Measurements from ENCODE around the gene ZNF784.
A peak's percentile ranks its signal among the peaks of the same experiment; 100 is the strongest.

Gene ZNF784

GRCh38 chr19:55603581-55604292, 20.6 kb downstream of the ZNF784 start:
- H3K27ac ChIP-seq (ENCODE audit: low read depth in 2 of 2, low read length in 2 of 2) = no peak overlapping the region
- no peaks in the 10 kb centered on the region for H3K9me3 ChIP-seq (ENCODE audit: control insufficient read depth in 2 of 2, low read length in 2 of 2)
- H3K4me1 ChIP-seq (ENCODE audit: control insufficient read depth in 2 of 2, insufficient read depth in 2 of 2, low read length in 2 of 2) = peaks cover 25 to 28% of the 10 kb centered on the region in 2 donors
- no peak overlapping the region for H3K9ac ChIP-seq (ENCODE audit: low read depth in 1 of 2, low read length in 2 of 2)
- no peaks in the 10 kb centered on the region for H3K36me3 ChIP-seq (ENCODE audit: control insufficient read depth in 2 of 2, insufficient read depth in 2 of 2, low read length in 2 of 2)
- H3K4me3 ChIP-seq (ENCODE audit: low read length in 2 of 2) = no peak overlapping the region
- no peaks in the 10 kb centered on the region for H3K27me3 ChIP-seq (ENCODE audit: control insufficient read depth in 2 of 2, insufficient read depth in 2 of 2, low read length in 2 of 2)

- Histone ChIP-seq H3K9me3 (ENCODE audit: control insufficient read depth in 2 of 2, low read length in 2 of 2) (no peaks in the 10 kb centered on the region), H3K9ac (ENCODE audit: low read depth in 1 of 2, low read length in 2 of 2) (no peak overlapping the region), H3K36me3 (ENCODE audit: control insufficient read depth in 2 of 2, insufficient read depth in 2 of 2, low read length in 2 of 2) (no peaks in the 10 kb centered on the region), H3K4me3 (ENCODE audit: low read length in 2 of 2) (no peak overlapping the region), H3K27me3 (ENCODE audit: control insufficient read depth in 2 of 2, insufficient read depth in 2 of 2, low read length in 2 of 2) (no peaks in the 10 kb centered on the region), H3K4me1 (ENCODE audit: control insufficient read depth in 2 of 2, insufficient read depth in 2 of 2, low read length in 2 of 2) (peaks cover 27 to 28% of the 10 kb centered on the region in 2 donors), H3K27ac (ENCODE audit: low read depth in 2 of 2, low read length in 2 of 2) (no peak overlapping the region)
These were observed 21.3 kb downstream of the ZNF784 start for GRCh38 chr19:55603115-55603514.

- Histone ChIP-seq H3K36me3 (ENCODE audit: control insufficient read depth in 2 of 2, insufficient read depth in 2 of 2, low read length in 2 of 2) (no peaks in the 10 kb centered on the region), H3K9ac (ENCODE audit: low read depth in 1 of 2, low read length in 2 of 2) (no peak overlapping the region), H3K9me3 (ENCODE audit: control insufficient read depth in 2 of 2, low read length in 2 of 2) (no peaks in the 10 kb centered on the region), H3K4me3 (ENCODE audit: low read length in 2 of 2) (no peak overlapping the region), H3K4me1 (ENCODE audit: control insufficient read depth in 2 of 2, insufficient read depth in 2 of 2, low read length in 2 of 2) (peaks cover 27 to 28% of the 10 kb centered on the region in 2 donors), H3K27ac (ENCODE audit: low read depth in 2 of 2, low read length in 2 of 2) (no peak overlapping the region), H3K27me3 (ENCODE audit: control insufficient read depth in 2 of 2, insufficient read depth in 2 of 2, low read length in 2 of 2) (no peaks in the 10 kb centered on the region)
These were observed 22.0 kb downstream of the ZNF784 start for GRCh38 chr19:55602104-55603001.

- peaks cover 18 to 20% of the 10 kb centered on the region in 2 donors for H3K4me1 ChIP-seq (ENCODE audit: control insufficient read depth in 2 of 2, insufficient read depth in 2 of 2, low read length in 2 of 2)
- no peaks in the 10 kb centered on the region for H3K27me3 ChIP-seq (ENCODE audit: control insufficient read depth in 2 of 2, insufficient read depth in 2 of 2, low read length in 2 of 2)
- peak overlapping the region; percentile 74 to 75 for H3K9ac ChIP-seq (ENCODE audit: low read depth in 1 of 2, low read length in 2 of 2)
- peak overlapping the region; percentile 93 to 98 for H3K27ac ChIP-seq (ENCODE audit: low read depth in 2 of 2, low read length in 2 of 2)
- no peaks in the 10 kb centered on the region for H3K9me3 ChIP-seq (ENCODE audit: control insufficient read depth in 2 of 2, low read length in 2 of 2)
- H3K4me3 ChIP-seq (ENCODE audit: low read length in 2 of 2) = peak overlapping the region; percentile 77 to 93
- peaks cover 0 to 5% of the 10 kb centered on the region in 2 donors for H3K36me3 ChIP-seq (ENCODE audit: control insufficient read depth in 2 of 2, insufficient read depth in 2 of 2, low read length in 2 of 2)
These were observed 23.3 kb downstream of the ZNF784 start for GRCh38 chr19:55601084-55601483.

- peak overlapping the region; percentile 74 to 75 for H3K9ac ChIP-seq (ENCODE audit: low read depth in 1 of 2, low read length in 2 of 2)
- peak overlapping the region; percentile 77 to 93 for H3K4me3 ChIP-seq (ENCODE audit: low read length in 2 of 2)
- H3K4me1 ChIP-seq (ENCODE audit: control insufficient read depth in 2 of 2, insufficient read depth in 2 of 2, low read length in 2 of 2) = peaks cover 16 to 17% of the 10 kb centered on the region in 2 donors
- H3K27me3 ChIP-seq (ENCODE audit: control insufficient read depth in 2 of 2, insufficient read depth in 2 of 2, low read length in 2 of 2) = no peaks in the 10 kb centered on the region
- peak overlapping the region; percentile 93 to 98 for H3K27ac ChIP-seq (ENCODE audit: low read depth in 2 of 2, low read length in 2 of 2)
- H3K9me3 ChIP-seq (ENCODE audit: control insufficient read depth in 2 of 2, low read length in 2 of 2) = no peaks in the 10 kb centered on the region
- peaks cover 0 to 8% of the 10 kb centered on the region in 2 donors for H3K36me3 ChIP-seq (ENCODE audit: control insufficient read depth in 2 of 2, insufficient read depth in 2 of 2, low read length in 2 of 2)
These were observed 23.7 kb downstream of the ZNF784 start for GRCh38 chr19:55600662-55601028.

- H3K27me3 ChIP-seq (ENCODE audit: control insufficient read depth in 2 of 2, insufficient read depth in 2 of 2, low read length in 2 of 2) = no peaks in the 10 kb centered on the region
These were observed 24.3 kb downstream of the ZNF784 start, which contains the start of gene ZNF524 for GRCh38 chr19:55599842-55600661. Gene ZNF524 (plus strand): TSS chr19:55600288. CDS start chr19:55602113, 1,825 bp downstream.

GRCh38 chr19:55599468-55599841, 24.9 kb downstream of the ZNF784 start, which contains the start of gene FIZ1:
Gene FIZ1 (minus strand): TSS chr19:55599517. CDS start chr19:55597865, 1,652 bp downstream.
- no peaks in the 10 kb centered on the region for H3K9me3 ChIP-seq (ENCODE audit: control insufficient read depth in 2 of 2, low read length in 2 of 2)
- peak within 1 kb of the TSS; percentile 75 to 77 for H3K9ac ChIP-seq (ENCODE audit: low read depth in 1 of 2, low read length in 2 of 2)
- no peaks in the 10 kb centered on the region for H3K27me3 ChIP-seq (ENCODE audit: control insufficient read depth in 2 of 2, insufficient read depth in 2 of 2, low read length in 2 of 2)
- H3K4me3 ChIP-seq (ENCODE audit: low read length in 2 of 2) = peak within 1 kb of the TSS; percentile 93 to 97
- H3K27ac ChIP-seq (ENCODE audit: low read depth in 2 of 2, low read length in 2 of 2) = peak within 1 kb of the TSS; percentile 93 to 98
- H3K36me3 ChIP-seq (ENCODE audit: control insufficient read depth in 2 of 2, insufficient read depth in 2 of 2, low read length in 2 of 2) = peaks cover 9 to 16% of the 10 kb centered on the region in 2 donors
- H3K4me1 ChIP-seq (ENCODE audit: control insufficient read depth in 2 of 2, insufficient read depth in 2 of 2, low read length in 2 of 2) = peaks cover 11 to 12% of the 10 kb centered on the region in 2 donors

More at GRCh38 chr19:55599842-55600661, 24.3 kb downstream of the ZNF784 start, which contains the start of gene ZNF524:
- H3K9ac ChIP-seq (ENCODE audit: low read depth in 1 of 2, low read length in 2 of 2) = peak within 1 kb of the TSS; percentile 75 to 77
- H3K9me3 ChIP-seq (ENCODE audit: control insufficient read depth in 2 of 2, low read length in 2 of 2) = no peaks in the 10 kb centered on the region
- peaks cover 16 to 17% of the 10 kb centered on the region in 2 donors for H3K4me1 ChIP-seq (ENCODE audit: control insufficient read depth in 2 of 2, insufficient read depth in 2 of 2, low read length in 2 of 2)
- peak within 1 kb of the TSS; percentile 93 to 98 for H3K27ac ChIP-seq (ENCODE audit: low read depth in 2 of 2, low read length in 2 of 2)
- H3K36me3 ChIP-seq (ENCODE audit: control insufficient read depth in 2 of 2, insufficient read depth in 2 of 2, low read length in 2 of 2) = peaks cover 6 to 13% of the 10 kb centered on the region in 2 donors
- H3K4me3 ChIP-seq (ENCODE audit: low read length in 2 of 2) = peak within 1 kb of the TSS; percentile 93 to 97

GRCh38 chr19:55598719-55599467, 25.5 kb downstream of the ZNF784 start:
- Histone ChIP-seq H3K27ac (ENCODE audit: low read depth in 2 of 2, low read length in 2 of 2) (peak overlapping the region; percentile 93 to 98), H3K4me1 (ENCODE audit: control insufficient read depth in 2 of 2, insufficient read depth in 2 of 2, low read length in 2 of 2) (peaks cover 11% of the 10 kb centered on the region in 2 donors), H3K27me3 (ENCODE audit: control insufficient read depth in 2 of 2, insufficient read depth in 2 of 2, low read length in 2 of 2) (no peaks in the 10 kb centered on the region), H3K9ac (ENCODE audit: low read depth in 1 of 2, low read length in 2 of 2) (peak overlapping the region; percentile 75 to 77), H3K36me3 (ENCODE audit: control insufficient read depth in 2 of 2, insufficient read depth in 2 of 2, low read length in 2 of 2) (peaks cover 9 to 16% of the 10 kb centered on the region in 2 donors), H3K4me3 (ENCODE audit: low read length in 2 of 2) (peak overlapping the region; percentile 93 to 97), H3K9me3 (ENCODE audit: control insufficient read depth in 2 of 2, low read length in 2 of 2) (no peaks in the 10 kb centered on the region)

GRCh38 chr19:55598034-55598433, 26.3 kb downstream of the ZNF784 start:
- H3K36me3 ChIP-seq (ENCODE audit: control insufficient read depth in 2 of 2, insufficient read depth in 2 of 2, low read length in 2 of 2) = peaks cover 9 to 16% of the 10 kb centered on the region in 2 donors
- H3K4me1 ChIP-seq (ENCODE audit: control insufficient read depth in 2 of 2, insufficient read depth in 2 of 2, low read length in 2 of 2) = peaks cover 7 to 11% of the 10 kb centered on the region in 2 donors
- no peak overlapping the region for H3K27ac ChIP-seq (ENCODE audit: low read depth in 2 of 2, low read length in 2 of 2)

More at GRCh38 chr19:55598034-55598433, 26.3 kb downstream of the ZNF784 start:
- no peaks in the 10 kb centered on the region for H3K9me3 ChIP-seq (ENCODE audit: control insufficient read depth in 2 of 2, low read length in 2 of 2)
- no peak overlapping the region for H3K4me3 ChIP-seq (ENCODE audit: low read length in 2 of 2)
- H3K27me3 ChIP-seq (ENCODE audit: control insufficient read depth in 2 of 2, insufficient read depth in 2 of 2, low read length in 2 of 2) = no peaks in the 10 kb centered on the region
- no peak overlapping the region for H3K9ac ChIP-seq (ENCODE audit: low read depth in 1 of 2, low read length in 2 of 2)
